ENCODE data around the gene ATP7B.

DNA sequence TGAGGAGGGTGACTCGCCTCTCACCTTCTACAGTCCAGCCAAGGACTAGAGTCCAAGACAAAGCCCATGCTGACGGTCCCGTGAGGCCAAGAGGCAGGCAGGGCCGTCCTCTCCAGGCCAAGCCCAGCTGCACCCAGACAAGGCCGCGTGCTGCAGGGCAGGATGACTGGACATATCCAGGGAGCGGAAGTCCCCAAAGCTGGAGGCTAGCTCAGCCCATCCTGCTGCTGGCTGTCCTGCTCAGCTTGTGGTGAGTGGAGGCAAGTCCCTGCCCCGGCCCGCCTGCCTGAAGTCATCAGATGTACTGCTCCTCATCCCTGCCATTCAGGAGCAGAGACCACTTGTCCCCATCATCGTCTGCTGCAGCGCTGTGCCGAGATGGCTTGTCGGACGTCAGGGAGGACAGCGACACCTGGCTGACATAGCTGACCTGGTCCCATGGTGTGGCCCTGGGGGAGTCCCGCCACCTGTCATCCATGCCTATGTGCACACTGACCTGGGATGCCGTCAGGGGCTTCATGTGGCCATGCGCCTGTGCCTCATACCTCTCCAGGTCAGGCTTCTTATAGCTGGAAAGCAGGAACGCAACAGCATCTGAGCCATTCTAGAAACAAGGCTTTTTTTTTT, 76.7 kb downstream of the ATP7B start:
- TF ChIP-seq, protein P1, sequence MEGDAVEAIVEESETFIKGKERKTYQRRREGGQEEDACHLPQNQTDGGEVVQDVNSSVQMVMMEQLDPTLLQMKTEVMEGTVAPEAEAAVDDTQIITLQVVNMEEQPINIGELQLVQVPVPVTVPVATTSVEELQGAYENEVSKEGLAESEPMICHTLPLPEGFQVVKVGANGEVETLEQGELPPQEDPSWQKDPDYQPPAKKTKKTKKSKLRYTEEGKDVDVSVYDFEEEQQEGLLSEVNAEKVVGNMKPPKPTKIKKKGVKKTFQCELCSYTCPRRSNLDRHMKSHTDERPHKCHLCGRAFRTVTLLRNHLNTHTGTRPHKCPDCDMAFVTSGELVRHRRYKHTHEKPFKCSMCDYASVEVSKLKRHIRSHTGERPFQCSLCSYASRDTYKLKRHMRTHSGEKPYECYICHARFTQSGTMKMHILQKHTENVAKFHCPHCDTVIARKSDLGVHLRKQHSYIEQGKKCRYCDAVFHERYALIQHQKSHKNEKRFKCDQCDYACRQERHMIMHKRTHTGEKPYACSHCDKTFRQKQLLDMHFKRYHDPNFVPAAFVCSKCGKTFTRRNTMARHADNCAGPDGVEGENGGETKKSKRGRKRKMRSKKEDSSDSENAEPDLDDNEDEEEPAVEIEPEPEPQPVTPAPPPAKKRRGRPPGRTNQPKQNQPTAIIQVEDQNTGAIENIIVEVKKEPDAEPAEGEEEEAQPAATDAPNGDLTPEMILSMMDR (IDR thresholded peaks at IDR 0.05; ENCODE audit: extremely low read depth in 1 of 2, insufficient read depth in 1 of 2, low read depth in 1 of 2, low read length in 2 of 2) = no peak
- no peak for TF ChIP-seq EZH2 (IDR thresholded peaks at IDR 0.05; ENCODE audit: borderline replicate concordance, low read depth, low read length, severe bottlenecking)
